GM12878 (cell line): ENCODE results near the gene MAN2B1.

ENCODE experiments used
- CEBPB ChIP-seq, 2 experiments: fragments of 150-350 bp in 1 of 2; IDR thresholded peaks; 2 replicates each; pipeline ENCODE4 v1.6.1; 2012 to 2014; ENCODE audit warnings: low read depth in 2 of 2, low read length in 2 of 2, borderline replicate concordance in 1 of 2, inconsistent platforms in 1 of 2
- CTCF ChIP-seq, 3 experiments: IDR thresholded peaks in 2 of 3; conservative IDR thresholded peaks in 1 of 3; 2 replicates each; pipeline ENCODE4 v1.5.1; 2011; ENCODE audit warnings: low read depth in 3 of 3, low read length in 3 of 3, mild to moderate bottlenecking in 3 of 3, control low read depth in 2 of 3, moderate library complexity in 2 of 3, inconsistent platforms in 1 of 3, mixed read lengths in 1 of 3; ENCODE audit not compliant: control insufficient read depth in 2 of 3, insufficient read depth in 1 of 3; ENCODE audit errors: extremely low read depth in 1 of 3
- FOXM1 ChIP-seq: IDR thresholded peaks from 2 replicates; pipeline ENCODE4 v1.6.1; 2012; ENCODE audit warnings: low read depth, mild to moderate bottlenecking, inconsistent platforms, low read length, moderate library complexity
- JUNB ChIP-seq: IDR thresholded peaks from 2 replicates; pipeline ENCODE4 v1.6.1; 2016; ENCODE audit warnings: antibody characterized with exemption, mild to moderate bottlenecking
- MYC ChIP-seq: IDR thresholded peaks from 2 replicates; pipeline ENCODE4 v1.6.1; 2011; ENCODE audit warnings: mild to moderate bottlenecking, low read length, moderate library complexity, inconsistent platforms; ENCODE audit not compliant: insufficient read depth, insufficient replicate concordance, insufficient read length, severe bottlenecking
- POLR2A ChIP-seq: IDR thresholded peaks from 2 replicates; pipeline ENCODE4 v1.6.1; 2011; ENCODE audit warnings: low read depth, mild to moderate bottlenecking, low read length
- RAD21 ChIP-seq: IDR thresholded peaks from 2 replicates; pipeline ENCODE4 v1.6.1; 2011; ENCODE audit warnings: mild to moderate bottlenecking, low read depth, low read length, moderate library complexity; ENCODE audit not compliant: insufficient read depth
- TF ChIP-seq, protein P1 (sequence below): IDR thresholded peaks from 2 replicates; pipeline ENCODE4 v1.6.1; 2011; ENCODE audit warnings: borderline replicate concordance, low read depth, mild to moderate bottlenecking, moderate library complexity, mixed read lengths, low read length; ENCODE audit not compliant: insufficient read depth; ENCODE audit errors: extremely low read length
- TF ChIP-seq, protein P2 (sequence below): IDR thresholded peaks from 2 replicates; pipeline ENCODE4 v1.6.1; 2011; ENCODE audit warnings: low read depth, mild to moderate bottlenecking, low read length, moderate library complexity, borderline replicate concordance; ENCODE audit errors: extremely low read depth

GRCh38 chr19:12647047-12647446 is 19.5 kb downstream of the MAN2B1 start:
- TF ChIP-seq CTCF (IDR thresholded peaks at IDR 0.05 in 2 of 3, conservative IDR thresholded peaks at IDR 0.05 in 1 of 3; ENCODE audit: control insufficient read depth in 2 of 3, extremely low read depth in 1 of 3, insufficient read depth in 1 of 3, low read depth in 3 of 3, low read length in 3 of 3) (no peak), MYC (no peak), POLR2A (no peak), FOXM1 (no peak), RAD21 (no peak), JUNB (no peak), CEBPB (IDR thresholded peaks at IDR 0.05; ENCODE audit: borderline replicate concordance in 1 of 2, low read depth in 2 of 2, low read length in 2 of 2) (no peak)
- TF ChIP-seq, protein P1, sequence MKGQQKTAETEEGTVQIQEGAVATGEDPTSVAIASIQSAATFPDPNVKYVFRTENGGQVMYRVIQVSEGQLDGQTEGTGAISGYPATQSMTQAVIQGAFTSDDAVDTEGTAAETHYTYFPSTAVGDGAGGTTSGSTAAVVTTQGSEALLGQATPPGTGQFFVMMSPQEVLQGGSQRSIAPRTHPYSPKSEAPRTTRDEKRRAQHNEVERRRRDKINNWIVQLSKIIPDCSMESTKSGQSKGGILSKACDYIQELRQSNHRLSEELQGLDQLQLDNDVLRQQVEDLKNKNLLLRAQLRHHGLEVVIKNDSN, result no peak
- TF ChIP-seq, protein P2, sequence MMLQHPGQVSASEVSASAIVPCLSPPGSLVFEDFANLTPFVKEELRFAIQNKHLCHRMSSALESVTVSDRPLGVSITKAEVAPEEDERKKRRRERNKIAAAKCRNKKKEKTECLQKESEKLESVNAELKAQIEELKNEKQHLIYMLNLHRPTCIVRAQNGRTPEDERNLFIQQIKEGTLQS, result no peak
